COR-L47 (cell line): ENCODE results near the gene TMEM255B.

Experiments
- DNase-seq: peaks from one replicate; lab custom pipeline; 2025; lab: John Stamatoyannopoulos, UW

The TMEM255B gene

GRCh38 chr13:113804017-113804702, 45.1 kb downstream of the TMEM255B start:
- DNase-seq, result no peak

DNA sequence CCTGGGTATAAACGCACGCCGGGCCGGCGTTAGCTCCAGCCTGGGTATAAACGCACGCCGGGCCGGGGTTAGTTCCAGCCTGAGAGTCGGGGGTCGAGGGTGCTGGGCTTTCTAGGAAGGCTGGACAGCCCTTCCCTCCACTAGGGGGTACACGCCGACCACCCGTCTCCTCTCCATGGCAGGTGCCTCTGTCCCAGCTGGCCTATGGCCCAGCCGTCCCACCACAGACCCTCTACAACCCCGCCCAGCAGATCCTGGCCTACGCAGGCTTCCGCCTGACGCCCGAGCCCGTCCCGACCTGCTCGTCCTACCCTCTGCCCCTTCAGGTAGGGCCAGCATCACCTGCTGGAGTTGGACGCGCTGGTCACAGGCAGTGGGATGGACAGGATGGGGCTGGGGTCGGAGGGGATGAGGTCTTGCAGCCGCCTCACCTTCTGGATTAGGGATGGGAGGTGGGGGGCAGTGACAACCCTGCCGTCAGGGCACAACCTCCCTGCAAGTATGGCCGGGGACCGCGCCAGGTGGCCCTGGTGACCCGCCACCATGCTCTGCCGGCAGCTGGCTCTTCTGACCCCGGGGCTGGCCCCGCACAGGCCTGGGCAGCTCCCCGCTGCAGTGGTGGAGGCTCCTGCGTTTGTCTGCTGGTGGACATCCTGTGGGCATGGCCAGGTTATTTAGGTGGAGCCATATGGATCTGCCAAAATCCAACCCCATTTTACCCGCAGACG, 45.8 kb downstream of the TMEM255B start:
- DNase-seq, result no peak

DNA sequence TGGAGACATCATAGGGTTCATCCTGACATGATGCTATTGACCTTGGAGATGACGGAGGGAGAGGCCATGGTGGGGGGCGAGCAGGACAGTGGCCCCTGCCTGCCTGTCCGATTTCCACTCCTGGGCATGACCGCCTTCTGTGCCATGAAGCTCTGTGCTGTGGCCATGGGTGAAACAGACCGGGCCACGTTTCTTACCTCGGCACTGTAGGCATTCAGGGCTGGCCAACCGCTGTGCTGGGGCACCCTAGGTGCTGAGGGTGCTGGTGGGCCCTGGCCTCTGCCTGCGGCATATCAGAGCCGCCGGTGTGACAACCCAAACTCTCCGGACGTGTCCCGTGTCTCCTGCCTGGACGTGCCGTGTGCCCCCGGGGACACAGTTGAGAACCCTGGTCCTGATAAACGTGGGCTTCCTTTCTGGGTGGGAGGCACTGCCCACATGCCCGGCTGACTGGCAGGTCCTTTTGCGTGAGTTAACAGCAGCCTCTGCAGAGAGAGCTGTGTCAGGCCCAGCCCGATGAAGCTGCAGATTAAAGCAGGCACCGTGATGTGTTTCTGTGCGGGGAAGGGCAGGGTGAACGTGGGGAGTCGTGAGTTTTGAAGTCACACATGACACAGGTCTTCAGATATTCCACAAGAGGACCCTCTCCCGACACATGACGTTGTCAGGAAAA, 46.5 kb downstream of the TMEM255B start:
- no peak for DNase-seq

DNA sequence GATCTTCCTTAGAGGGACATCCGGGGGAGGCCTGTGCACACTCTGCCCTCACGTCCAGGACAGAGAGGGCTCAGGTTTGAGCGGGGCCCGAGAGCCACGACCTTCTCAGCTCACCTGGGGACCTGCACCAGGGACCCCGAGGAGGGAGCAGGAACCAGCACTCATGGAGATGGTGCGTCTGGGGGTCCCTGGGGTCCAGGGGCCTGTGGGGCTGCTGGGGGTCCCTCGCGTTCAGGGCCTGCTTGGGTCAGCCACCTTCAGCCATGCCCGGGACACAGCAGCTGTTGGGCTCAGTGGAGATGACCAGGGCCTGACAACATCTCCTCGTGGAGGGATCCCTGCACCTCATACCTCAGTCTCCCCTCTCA, 47.1 kb downstream of the TMEM255B start:
- DNase-seq, result no peak

GRCh38 chr13:113806526-113806925, 47.5 kb downstream of the TMEM255B start:
- DNase-seq, result no peak

DNA sequence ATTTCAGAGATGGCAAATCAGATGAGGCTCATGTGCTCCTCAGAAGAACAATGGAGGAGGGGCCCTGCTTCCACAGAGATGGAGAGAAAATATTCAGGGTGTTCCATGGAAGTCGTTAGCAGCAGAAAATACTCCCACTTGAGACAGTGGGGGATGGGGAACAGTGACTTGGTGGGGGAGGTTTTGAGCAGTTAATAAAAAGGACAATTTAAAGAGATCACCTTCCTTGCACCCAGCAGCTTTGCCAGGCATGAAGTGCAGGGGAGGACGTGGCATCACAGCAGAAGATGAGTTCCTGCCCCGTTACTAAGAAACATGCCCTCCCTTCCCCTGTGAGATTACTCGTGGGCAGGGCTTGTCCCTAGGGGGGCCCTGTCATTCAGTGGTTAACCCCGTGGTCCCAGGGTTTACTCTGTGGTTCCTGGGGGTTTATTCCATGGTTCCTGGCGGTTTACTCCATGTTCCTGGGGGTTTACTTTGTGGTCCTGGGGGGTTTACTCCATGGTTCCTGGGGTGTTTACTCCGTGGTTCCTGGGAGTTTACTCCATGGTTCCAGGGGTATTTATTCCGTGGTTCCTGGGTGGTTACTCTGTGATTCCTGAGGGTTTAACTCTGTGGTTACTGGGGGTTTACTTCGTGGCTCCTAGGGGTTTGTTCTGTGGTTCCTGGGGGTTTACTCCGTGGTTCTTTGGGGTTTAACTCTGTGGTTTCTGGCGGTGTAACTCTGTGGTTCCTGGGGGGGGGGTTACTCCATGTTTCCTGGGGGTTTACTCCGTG, 49.2 kb downstream of the TMEM255B start:
- DNase-seq, result no peak

DNA sequence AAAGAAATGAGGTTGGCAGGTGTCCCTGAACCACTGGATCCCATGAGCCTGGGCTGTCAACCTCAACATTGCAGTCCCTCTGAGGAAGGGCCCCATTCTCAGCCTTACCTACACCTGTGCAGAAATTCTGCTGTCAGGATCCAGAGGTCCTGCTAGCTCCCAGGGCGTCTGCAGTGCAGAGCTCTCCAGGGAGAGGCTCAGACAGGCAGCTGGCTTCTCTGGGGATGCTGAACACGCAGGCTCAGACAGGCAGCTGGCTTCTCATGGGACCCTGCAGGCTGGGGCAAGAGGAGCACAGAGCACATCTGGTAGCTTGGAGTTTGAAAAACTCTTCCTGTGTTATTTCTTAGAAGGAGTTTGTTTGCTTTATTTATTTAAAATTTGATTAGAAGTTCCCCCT, 50.9 kb downstream of the TMEM255B start:
- DNase-seq, result no peak

GRCh38 chr13:113810640-113811039, 51.6 kb downstream of the TMEM255B start:
- DNase-seq, result no peak

DNA sequence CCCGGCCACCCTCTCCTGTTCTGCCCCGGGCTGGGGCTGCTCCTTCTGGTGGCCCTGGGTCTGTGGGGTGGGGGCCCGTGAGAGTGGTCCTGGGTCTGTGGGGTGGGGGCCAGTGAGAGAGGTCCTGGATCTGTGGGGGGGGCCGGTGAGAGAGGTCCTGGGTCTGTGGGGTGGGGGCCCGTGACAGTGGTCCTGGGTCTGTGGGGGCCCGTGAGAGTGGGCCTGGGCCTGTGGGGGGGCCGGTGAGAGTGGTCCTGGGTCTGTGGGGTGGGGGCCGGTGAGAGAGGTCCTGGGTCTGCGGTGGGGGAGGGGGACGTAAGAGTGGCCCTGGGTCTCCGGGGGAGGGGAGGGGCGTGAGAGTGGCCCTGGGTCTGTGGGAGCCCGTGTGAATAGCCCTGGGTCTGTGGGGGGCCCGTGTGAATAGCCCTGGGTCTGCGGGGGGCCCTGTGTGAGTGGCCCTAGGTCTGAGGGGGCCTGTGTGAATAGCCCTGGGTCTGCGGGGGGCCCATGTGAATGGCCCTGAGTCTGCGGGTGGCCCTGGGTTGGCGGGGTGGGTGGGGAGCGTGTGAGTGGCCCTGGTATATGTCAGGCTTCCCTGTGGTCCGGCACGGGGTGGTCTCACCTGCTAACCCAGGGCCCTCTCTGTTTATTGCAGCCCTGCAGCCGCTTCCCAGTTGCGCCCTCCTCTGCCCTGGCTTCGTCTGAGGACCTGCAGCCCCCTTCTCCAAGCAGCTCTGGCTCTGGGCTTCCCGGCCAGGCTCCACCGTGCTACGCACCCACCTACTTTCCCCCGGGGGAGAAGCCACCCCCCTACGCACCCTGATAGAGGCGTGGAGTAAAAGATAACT, 52.3 kb downstream of the TMEM255B start:
- DNase-seq, result no peak

GRCh38 chr13:113812178-113813040, 53.4 kb downstream of the TMEM255B start:
- DNase-seq, result no peak

DNA sequence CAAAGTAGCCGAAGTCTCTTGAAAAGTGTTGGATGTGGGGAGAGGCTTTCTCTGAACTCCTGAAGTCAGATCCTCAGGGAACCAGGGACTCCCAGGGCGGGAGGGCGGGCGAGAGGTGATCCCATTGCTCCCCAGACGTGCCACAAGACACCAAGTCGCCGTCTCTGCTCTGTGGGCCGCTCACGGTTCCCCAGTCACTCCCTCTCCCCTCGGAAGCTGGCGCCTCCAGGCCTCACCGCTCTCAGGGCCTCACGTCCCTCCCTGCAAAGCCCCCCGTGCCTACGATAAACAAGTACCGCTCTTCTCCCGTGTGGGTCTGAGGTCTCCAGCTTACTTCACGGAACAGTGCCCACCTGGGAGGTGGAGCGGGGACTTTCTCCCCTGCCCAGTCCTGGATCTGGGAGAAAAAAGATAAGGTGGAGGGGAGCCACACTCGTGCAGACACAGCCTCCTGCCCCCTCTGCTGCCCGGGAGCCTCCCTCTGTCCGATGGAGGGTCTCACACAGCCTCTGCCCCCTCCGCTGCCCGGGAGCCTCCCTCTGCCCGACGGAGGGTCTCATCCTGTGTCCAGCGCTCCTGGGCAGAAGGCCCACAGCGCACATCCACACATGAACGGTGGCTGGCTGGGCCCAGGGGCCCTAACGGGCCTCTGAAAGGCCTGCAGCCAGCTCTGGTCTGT, 54.2 kb downstream of the TMEM255B start:
- DNase-seq, result no peak

GRCh38 chr13:113813749-113814434, 54.9 kb downstream of the TMEM255B start:
- no peak for DNase-seq

DNA sequence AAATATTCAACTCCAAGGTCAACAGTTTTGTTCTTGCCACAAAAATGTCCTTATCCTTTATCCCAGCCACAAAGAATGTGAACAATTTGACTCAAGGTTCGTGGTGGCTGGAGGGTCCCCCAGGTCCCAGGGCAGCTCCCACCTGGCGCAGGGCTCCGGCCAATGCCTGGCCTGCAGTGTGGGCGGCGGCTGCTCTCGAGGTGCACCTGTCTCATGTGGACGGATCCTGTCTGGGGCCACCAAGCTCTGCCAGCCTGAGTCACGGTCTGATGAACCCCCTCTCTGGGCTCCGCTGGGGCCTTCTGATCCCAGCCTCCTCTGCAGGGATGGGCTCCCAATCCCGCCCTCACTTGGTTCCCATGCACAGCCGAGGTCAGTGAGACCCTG, 55.4 kb downstream of the TMEM255B start:
- DNase-seq, result no peak

- DNase-seq, result no peak
These were observed 56.4 kb downstream of the TMEM255B start for GRCh38 chr13:113815151-113816058.

DNA sequence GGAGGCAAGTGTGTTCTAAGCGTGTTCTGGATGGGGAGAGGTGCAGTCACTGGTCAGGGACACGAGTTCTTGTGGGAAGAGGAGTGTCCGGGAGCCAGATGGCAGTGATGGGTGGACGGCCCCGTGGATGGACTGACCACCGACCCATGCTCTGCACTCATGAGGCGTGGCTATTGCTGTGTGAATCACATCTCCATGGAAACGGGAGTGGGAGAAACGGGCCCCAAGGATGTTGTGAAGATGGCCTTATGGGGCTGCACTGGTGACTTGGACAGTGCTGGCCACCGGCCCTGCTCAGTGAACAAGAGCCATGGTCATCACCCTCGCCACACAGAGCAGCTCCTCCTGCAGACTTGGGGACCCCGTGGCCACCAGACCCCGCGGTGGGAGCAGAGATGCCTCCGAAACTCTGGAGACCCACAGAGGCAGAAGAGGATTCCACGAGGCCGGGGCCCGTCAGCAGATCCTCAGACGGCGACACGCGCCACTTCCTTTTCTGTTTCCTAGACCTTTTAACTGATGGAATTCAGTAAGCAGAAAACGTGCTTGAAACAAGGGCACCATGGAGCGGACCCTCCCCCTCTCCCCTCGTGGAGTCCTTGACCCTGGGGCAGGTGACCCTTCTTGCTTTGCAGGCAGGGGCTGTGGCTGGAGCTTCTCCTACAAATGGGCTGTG, 57.4 kb downstream of the TMEM255B start:
- DNase-seq, result no peak

GRCh38 chr13:113816946-113817859, 58.2 kb downstream of the TMEM255B start:
- peak; percentile 84 for DNase-seq
